Stimulated activated CD4-positive, alpha-beta T cell treated with anti-CD3 and anti-CD28 coated beads, TNF-alpha, amount 100 ng/mL, for 1 hour (primary cell): ENCODE measurements around the gene CAPN11.
"Not testable (repeated sequence)": the region's sequence is repeated elsewhere in the genome, so short reads cannot be mapped to it uniquely, and the experiment has no call there.

Source experiments
- DNase-seq, 3 donors: peaks; one replicate each; pipeline ENCODE4 v3.0.0-alpha.2; 2020; ENCODE audit warnings: low read depth in 3 of 3, low spot score in 1 of 3

The CAPN11 gene

GRCh38 chr6:44226368-44227147 lies 67.9 kb downstream of the CAPN11 start:
- no peak for DNase-seq

GRCh38 chr6:44227148-44227793 lies 68.7 kb downstream of the CAPN11 start:
- DNase-seq: no peak

- DNase-seq: no peak
Observed at GRCh38 chr6:44228031-44228430, 69.4 kb downstream of the CAPN11 start.

GRCh38 chr6:44228433-44228832 lies 69.8 kb downstream of the CAPN11 start:
- no peak for DNase-seq

GRCh38 chr6:44228836-44229235 lies 70.2 kb downstream of the CAPN11 start:
- no peak for DNase-seq

GRCh38 chr6:44229376-44230033 lies 70.9 kb downstream of the CAPN11 start:
- DNase-seq: no peak

GRCh38 chr6:44230034-44230675 lies 71.5 kb downstream of the CAPN11 start:
- DNase-seq: no peak

GRCh38 chr6:44231426-44231825 lies 72.8 kb downstream of the CAPN11 start:
- DNase-seq: not testable (repeated sequence)

GRCh38 chr6:44232676-44233566 lies 74.3 kb downstream of the CAPN11 start:
- no peak for DNase-seq

GRCh38 chr6:44233567-44234100 lies 75.0 kb downstream of the CAPN11 start:
- no peak for DNase-seq
